NT2/D1 (cell line): ENCODE measurements around the gene DOCK10.

Experiments used
- SUZ12 ChIP-seq: IDR thresholded peaks from 2 replicates; pipeline ENCODE4 v1.6.1; 2011; ENCODE audit not compliant: insufficient read length, insufficient read depth; ENCODE audit errors: extremely low read depth
- YY1 ChIP-seq: IDR thresholded peaks from 2 replicates; pipeline ENCODE4 v1.6.1; 2011; ENCODE audit not compliant: insufficient read length, insufficient read depth
- ZNF274 ChIP-seq: IDR thresholded peaks from 2 replicates; pipeline ENCODE4 v1.6.1; 2011; ENCODE audit warnings: mild to moderate bottlenecking, low read depth, low read length

DNA sequence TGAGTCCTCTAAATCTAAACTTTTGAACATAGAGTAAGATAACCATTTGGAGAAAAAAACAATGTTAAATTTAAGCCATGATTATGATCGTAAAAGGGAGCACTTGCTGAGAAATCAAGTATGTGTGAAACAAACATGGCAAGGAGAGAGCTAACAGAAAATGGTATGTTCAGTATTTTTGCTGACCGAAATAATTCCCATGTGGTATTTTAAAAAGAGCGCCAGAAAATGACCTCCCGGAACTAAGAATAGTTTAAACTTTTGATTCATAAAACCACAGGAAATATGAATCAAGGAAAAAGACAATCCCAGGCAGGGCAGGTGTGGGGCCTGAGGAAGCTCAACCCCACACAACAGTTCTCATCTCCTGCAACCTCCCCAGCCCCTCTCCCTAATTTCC lies 74.2 kb downstream of the DOCK10 start:
- TF ChIP-seq YY1, result no peak
- no peak for TF ChIP-seq SUZ12
- no peak for TF ChIP-seq ZNF274
